H9 (cell line): ENCODE results near the gene ETV3L. TPM values are rescaled to one million over a fixed set of nuclear protein-coding genes. Genes with fewer than 3 reads are reported as not detected.

ENCODE experiments used
- DNase-seq: peaks from one replicate; pipeline ENCODE4 v3.0.0-alpha.2; 2017
- H2AFZ ChIP-seq: one replicate; pipeline ENCODE4 v1.6.1; 2013; ENCODE audit warnings: mild to moderate bottlenecking, low read length, control low read depth, moderate library complexity
- H2AK5ac ChIP-seq: 2 replicates; pipeline ENCODE4 v1.6.1; 2013; ENCODE audit warnings: low read length, control low read depth, mixed read lengths; ENCODE audit not compliant: insufficient read length
- H2BK120ac ChIP-seq: one replicate; pipeline ENCODE4 v1.6.1; 2013; ENCODE audit warnings: low read depth, mild to moderate bottlenecking, low read length, control low read depth, inconsistent platforms; ENCODE audit not compliant: poor library complexity, severe bottlenecking
- H2BK12ac ChIP-seq: 2 replicates; pipeline ENCODE4 v1.6.1; 2013; ENCODE audit warnings: low read length, control low read depth, mixed read lengths, low read depth; ENCODE audit not compliant: insufficient read length
- H2BK15ac ChIP-seq: 2 replicates; pipeline ENCODE4 v1.6.1; 2013; ENCODE audit warnings: low read depth, low read length, control low read depth
- H2BK20ac ChIP-seq: one replicate; pipeline ENCODE4 v1.6.1; 2013; ENCODE audit warnings: low read depth, mild to moderate bottlenecking, low read length, control low read depth, inconsistent platforms; ENCODE audit not compliant: poor library complexity, severe bottlenecking
- H2BK5ac ChIP-seq: 2 replicates; pipeline ENCODE4 v1.6.1; 2013; ENCODE audit warnings: low read length, control low read depth, mixed read lengths; ENCODE audit not compliant: insufficient read length
- H3K14ac ChIP-seq: 2 replicates; pipeline ENCODE4 v1.6.1; 2013; ENCODE audit warnings: low read length, control low read depth; ENCODE audit not compliant: insufficient read depth
- H3K18ac ChIP-seq: 2 replicates; pipeline ENCODE4 v1.6.1; 2013; ENCODE audit warnings: low read depth, mild to moderate bottlenecking, mixed read lengths, low read length, control low read depth; ENCODE audit not compliant: insufficient read length
- H3K23ac ChIP-seq: 2 replicates; pipeline ENCODE4 v1.6.1; 2013; ENCODE audit warnings: low read length, control low read depth, mixed read lengths, low read depth; ENCODE audit not compliant: insufficient read length
- H3K23me2 ChIP-seq: 2 replicates; pipeline ENCODE4 v1.6.1; 2013; ENCODE audit warnings: low read depth, mild to moderate bottlenecking, mixed read lengths, low read length, control low read depth; ENCODE audit not compliant: insufficient read length, poor library complexity, severe bottlenecking
- H3K27ac ChIP-seq: 2 replicates; pipeline ENCODE4 v1.5.1; 2013; ENCODE audit warnings: low read length, control low read depth, mixed read lengths, low read depth; ENCODE audit not compliant: insufficient read length
- H3K27me3 ChIP-seq: 2 replicates; pipeline ENCODE4 v1.6.1; 2013; ENCODE audit warnings: low read length, control low read depth, inconsistent platforms; ENCODE audit not compliant: insufficient read depth
- H3K4ac ChIP-seq: 2 replicates; pipeline ENCODE4 v1.6.1; 2013; ENCODE audit warnings: low read depth, mild to moderate bottlenecking, control low read depth, inconsistent platforms, low read length, moderate library complexity
- H3K4me1 ChIP-seq: 2 replicates; pipeline ENCODE4 v1.6.1; 2013; ENCODE audit warnings: low read length, control low read depth, inconsistent platforms; ENCODE audit not compliant: insufficient read depth
- H3K4me2 ChIP-seq: 2 replicates; pipeline ENCODE4 v1.6.1; 2013; ENCODE audit warnings: low read length, control low read depth, mixed read lengths; ENCODE audit not compliant: insufficient read length, insufficient read depth
- H3K56ac ChIP-seq: 2 replicates; pipeline ENCODE4 v1.6.1; 2013; ENCODE audit warnings: low read depth, mild to moderate bottlenecking, mixed read lengths, low read length, control low read depth; ENCODE audit not compliant: insufficient read length
- H3K79me1 ChIP-seq: 2 replicates; pipeline ENCODE4 v1.6.1; 2013; ENCODE audit warnings: low read depth, mild to moderate bottlenecking, moderate library complexity, low read length, control low read depth, inconsistent platforms; ENCODE audit not compliant: insufficient read depth, poor library complexity, severe bottlenecking
- H3K79me2 ChIP-seq: 2 replicates; pipeline ENCODE4 v1.6.1; 2013; ENCODE audit warnings: low read length, control low read depth, inconsistent platforms; ENCODE audit not compliant: insufficient read depth
- H3K9ac ChIP-seq: 2 replicates; pipeline ENCODE4 v1.6.1; 2013; ENCODE audit warnings: low read length, control low read depth, mixed read lengths; ENCODE audit not compliant: insufficient read length; ENCODE audit errors: extremely low read depth
- H3K9me3 ChIP-seq: one replicate; pipeline ENCODE4 v1.6.1; 2013; ENCODE audit warnings: low read depth, low read length, inconsistent platforms; ENCODE audit not compliant: control insufficient read depth
- H3T11ph ChIP-seq: one replicate; pipeline ENCODE4 v1.6.1; 2013; ENCODE audit warnings: mild to moderate bottlenecking, low read length, control low read depth, inconsistent platforms
- H4K20me1 ChIP-seq: one replicate; pipeline ENCODE4 v1.6.1; 2013; ENCODE audit not compliant: control insufficient read depth, insufficient read length, insufficient read depth
- H4K5ac ChIP-seq: 2 replicates; pipeline ENCODE4 v1.6.1; 2013; ENCODE audit warnings: low read depth, mild to moderate bottlenecking, mixed read lengths, low read length, control low read depth; ENCODE audit not compliant: insufficient read length
- H4K8ac ChIP-seq: replicated peaks from 2 replicates; pipeline ENCODE4 v1.6.1; 2013; ENCODE audit warnings: low read length, control low read depth, mixed read lengths, low read depth; ENCODE audit not compliant: insufficient read length
- H4K91ac ChIP-seq: 2 replicates; pipeline ENCODE4 v1.6.1; 2013; ENCODE audit warnings: low read depth, mild to moderate bottlenecking, moderate library complexity, mixed read lengths, low read length, control low read depth; ENCODE audit not compliant: insufficient read length
- H3K27ac Mint-ChIP-seq, 3 experiments: 2 replicates in 2 of 3; 3 replicates in 1 of 3; pipeline ENCODE4 v1.8.0; 2020 to 2021; ENCODE audit warnings: mixed read lengths in 3 of 3, mild to moderate bottlenecking in 1 of 3, moderate library complexity in 1 of 3
- H3K27me3 Mint-ChIP-seq: 2 replicates; pipeline ENCODE4 v1.8.0; 2021; ENCODE audit warnings: low read depth, mild to moderate bottlenecking, moderate library complexity, mixed read lengths
- H3K36me3 Mint-ChIP-seq, 3 experiments: 2 replicates in 2 of 3; 3 replicates in 1 of 3; pipeline ENCODE4 v1.8.0; 2020 to 2021; ENCODE audit warnings: low read depth in 3 of 3, mixed read lengths in 3 of 3; ENCODE audit not compliant: insufficient read depth in 1 of 3
- H3K4me1 Mint-ChIP-seq, 2 experiments: 2 replicates each; pipeline ENCODE4 v1.8.0; 2020; ENCODE audit warnings: mixed read lengths in 2 of 2
- H3K4me3 Mint-ChIP-seq, 2 experiments: 2 replicates in 1 of 2; 3 replicates in 1 of 2; pipeline ENCODE4 v1.8.0; 2020 to 2021; ENCODE audit warnings: mild to moderate bottlenecking in 2 of 2, mixed read lengths in 2 of 2, moderate library complexity in 1 of 2
- H3K9me3 Mint-ChIP-seq, 2 experiments: 2 replicates in 1 of 2; 3 replicates in 1 of 2; pipeline ENCODE4 v1.8.0; 2020; ENCODE audit warnings: mild to moderate bottlenecking in 2 of 2, mixed read lengths in 2 of 2, moderate library complexity in 1 of 2
- WGBS: extraction: QIAGEN DNeasy Blood & Tissue Kit; methylation state at CpG from one replicate; pipeline ENCODE4 v1.1.7; 2013; ENCODE audit warnings: missing lambda C conversion rate, low lambda C conversion rate, mixed read lengths; ENCODE audit not compliant: insufficient read length; ENCODE audit errors: extremely low coverage; 5-methylcytosine and 5-hydroxymethylcytosine counted together
- total RNA-seq: library from RNA; stranded (reverse); gene quantifications from 2 replicates; pipeline ENCODE4 v1.2.1, GENCODE V29; 2021
- TF ChIP-seq, protein P1 (sequence below): fragments of 200-600 bp; sonication (generic); conservative IDR thresholded peaks from 3 replicates; pipeline ENCODE4 v1.8.0; 2021; ENCODE audit warnings: antibody characterized with exemption, mild to moderate bottlenecking

The ETV3L gene
- total RNA-seq, 1 experiment from 2014 or later = 0.96 TPM

DNA sequence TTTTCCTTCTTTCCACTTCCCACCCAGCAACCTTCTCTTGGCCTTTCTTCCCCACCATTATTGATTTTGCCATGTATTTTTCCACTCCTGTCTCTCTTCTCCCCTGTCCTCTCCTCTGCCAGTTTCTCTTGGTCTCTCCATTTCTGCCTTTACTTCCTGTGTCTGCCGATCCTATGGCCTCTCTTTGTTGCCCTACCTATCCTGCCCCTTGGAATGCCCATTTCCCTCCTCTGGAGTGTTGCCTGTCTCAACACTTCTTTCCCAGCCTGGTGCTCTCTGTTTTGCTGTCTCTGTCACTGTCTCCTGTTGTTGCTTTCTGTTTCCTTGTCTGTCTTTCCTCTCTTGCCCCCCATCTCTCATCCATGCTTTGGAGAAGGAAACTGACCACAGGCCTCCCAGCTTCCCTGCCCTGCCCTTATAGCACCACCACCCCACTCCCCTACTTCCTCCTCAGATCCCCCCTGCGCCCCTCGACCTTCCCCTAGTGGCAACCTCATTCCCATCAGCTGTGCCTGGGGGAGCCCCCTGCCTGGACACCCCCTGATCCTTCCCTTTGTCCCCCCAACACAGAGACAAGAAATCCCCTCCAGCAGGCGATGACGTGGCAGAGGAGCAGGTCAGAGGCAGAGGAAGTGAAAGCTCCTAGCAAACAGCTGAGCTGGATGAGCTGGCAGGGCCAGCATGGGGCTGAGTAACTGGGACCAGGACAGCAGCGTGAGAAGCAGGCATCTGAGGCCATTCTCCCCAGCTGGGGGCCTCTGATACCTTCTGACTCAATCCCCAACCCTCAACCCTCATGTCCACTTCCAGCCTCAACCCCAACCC, 6.6 kb upstream of the ETV3L start:
- Mint-ChIP-seq H3K9me3 (no peaks in the 10 kb centered on the region; a peak in 1 of 5 replicates), H3K36me3 (no peaks in the 10 kb centered on the region), H3K4me1 (peaks cover 25 to 49% of the 10 kb centered on the region in 2 experiments), H3K27ac (peak overlapping the region in 1 of 3 experiments; percentile 54; a peak in 1 of 7 replicates), H3K4me3 (no peak overlapping the region; a peak in 1 of 5 replicates), H3K27me3 (peaks cover 45% of the 10 kb centered on the region)
- Histone ChIP-seq H4K91ac (no peak overlapping the region), H3K18ac (peak overlapping the region; percentile 52), H2AK5ac (no peak overlapping the region), H3K79me2 (no peaks in the 10 kb centered on the region), H4K5ac (no peak overlapping the region), H3K23ac (no peak overlapping the region), H3K9me3 (no peaks in the 10 kb centered on the region), H2BK20ac (no peak overlapping the region), H2BK12ac (no peak overlapping the region), H2BK120ac (no peak overlapping the region), H3K27me3 (no peaks in the 10 kb centered on the region; the same call in 1 of the 2 replicates), H3K27ac (no peak overlapping the region), H3K9ac (no peak overlapping the region), H3K14ac (no peak overlapping the region), H3K23me2 (no peaks in the 10 kb centered on the region), H3T11ph (no peak overlapping the region), H3K56ac (no peak overlapping the region), H2AFZ (no peak overlapping the region), H3K4me1 (no peaks in the 10 kb centered on the region; the same call in 1 of the 2 replicates), H3K4ac (no peak overlapping the region), H4K20me1 (no peaks in the 10 kb centered on the region), H3K4me2 (no peak overlapping the region), H3K79me1 (no peaks in the 10 kb centered on the region), H2BK15ac (no peak overlapping the region; the same call in 1 of the 2 replicates), H4K8ac (no peak overlapping the region), H2BK5ac (no peak overlapping the region)
- TF ChIP-seq, protein P1, sequence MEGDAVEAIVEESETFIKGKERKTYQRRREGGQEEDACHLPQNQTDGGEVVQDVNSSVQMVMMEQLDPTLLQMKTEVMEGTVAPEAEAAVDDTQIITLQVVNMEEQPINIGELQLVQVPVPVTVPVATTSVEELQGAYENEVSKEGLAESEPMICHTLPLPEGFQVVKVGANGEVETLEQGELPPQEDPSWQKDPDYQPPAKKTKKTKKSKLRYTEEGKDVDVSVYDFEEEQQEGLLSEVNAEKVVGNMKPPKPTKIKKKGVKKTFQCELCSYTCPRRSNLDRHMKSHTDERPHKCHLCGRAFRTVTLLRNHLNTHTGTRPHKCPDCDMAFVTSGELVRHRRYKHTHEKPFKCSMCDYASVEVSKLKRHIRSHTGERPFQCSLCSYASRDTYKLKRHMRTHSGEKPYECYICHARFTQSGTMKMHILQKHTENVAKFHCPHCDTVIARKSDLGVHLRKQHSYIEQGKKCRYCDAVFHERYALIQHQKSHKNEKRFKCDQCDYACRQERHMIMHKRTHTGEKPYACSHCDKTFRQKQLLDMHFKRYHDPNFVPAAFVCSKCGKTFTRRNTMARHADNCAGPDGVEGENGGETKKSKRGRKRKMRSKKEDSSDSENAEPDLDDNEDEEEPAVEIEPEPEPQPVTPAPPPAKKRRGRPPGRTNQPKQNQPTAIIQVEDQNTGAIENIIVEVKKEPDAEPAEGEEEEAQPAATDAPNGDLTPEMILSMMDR = no peak
- WGBS = no CpG with 5 or more reads among the region's 6 CpGs
- DNase-seq = no peak
